Measurements from ENCODE around the gene CLCN7. TPM values are rescaled to one million over a fixed set of nuclear protein-coding genes. Genes with fewer than 3 reads are reported as not detected.

CLCN7 gene
- total and polyA plus RNA-seq, 2 of the 13 experiments (the other 11 are each of a cell fraction or from before 2014, with no cell fraction given) = 24.6 to 25.1 TPM

GRCh38 chr16:1430759-1431496, 43.9 kb downstream of the CLCN7 start, which contains the start of gene PERCC1 (continued):
- peak; percentile 84 for TF ChIP-seq HOXA3 (CRISPR knock-in tag; IDR thresholded peaks at IDR 0.05)
- peak; percentile 46; the same call in 1 of the 2 replicates for TF ChIP-seq RAD21 (CRISPR knock-in tag; IDR thresholded peaks at IDR 0.05)
- TF ChIP-seq ZNF501 (CRISPR knock-in tag; IDR thresholded peaks at IDR 0.05) = peak; percentile 81
- TF ChIP-seq AGO1 (IDR thresholded peaks at IDR 0.05; ENCODE audit: low read depth, low read length, poor library complexity, severe bottlenecking) = peak; percentile 34
- 0 out of 2 replicates have a peak, but pooled peaks have one; percentile 43 for TF ChIP-seq DPF2 (CRISPR knock-in tag; IDR thresholded peaks at IDR 0.05; ENCODE audit: borderline replicate concordance, low read depth)
- peak; percentile 40; the same call in 1 of the 2 replicates for TF ChIP-seq FOXO1 (CRISPR knock-in tag; IDR thresholded peaks at IDR 0.05)
- peak; percentile 38; the same call in 1 of the 2 replicates for TF ChIP-seq FOXJ3 (CRISPR knock-in tag; IDR thresholded peaks at IDR 0.05; ENCODE audit: borderline replicate concordance)
- TF ChIP-seq HNRNPLL (IDR thresholded peaks at IDR 0.05; ENCODE audit: low read depth, low read length, poor library complexity, severe bottlenecking) = peak; percentile 66
- TF ChIP-seq IKZF4 (CRISPR knock-in tag; IDR thresholded peaks at IDR 0.05; ENCODE audit: borderline replicate concordance, low read depth, not compliant biosample characterization) = no peak
- TF ChIP-seq ZNF136 (CRISPR knock-in tag; IDR thresholded peaks at IDR 0.05; ENCODE audit: low read depth) = peak; percentile 75; the same call in 1 of the 2 replicates
- peak; percentile 86 for TF ChIP-seq HDAC2 (CRISPR knock-in tag; IDR thresholded peaks at IDR 0.05)
- TF ChIP-seq MTF1 (CRISPR knock-in tag; IDR thresholded peaks at IDR 0.05) = no peak
- no peak for TF ChIP-seq ZNF766 (CRISPR knock-in tag; IDR thresholded peaks at IDR 0.05; ENCODE audit: borderline replicate concordance)
- TF ChIP-seq THYN1 (CRISPR knock-in tag; IDR thresholded peaks at IDR 0.05; ENCODE audit: borderline replicate concordance, low read depth) = no peak
- TF ChIP-seq GLI4 (CRISPR knock-in tag; IDR thresholded peaks at IDR 0.05; ENCODE audit: borderline replicate concordance) = no peak
- TF ChIP-seq PBX2 (CRISPR knock-in tag; IDR thresholded peaks at IDR 0.05) = no peak
- TF ChIP-seq, protein P1, sequence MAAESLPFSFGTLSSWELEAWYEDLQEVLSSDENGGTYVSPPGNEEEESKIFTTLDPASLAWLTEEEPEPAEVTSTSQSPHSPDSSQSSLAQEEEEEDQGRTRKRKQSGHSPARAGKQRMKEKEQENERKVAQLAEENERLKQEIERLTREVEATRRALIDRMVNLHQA (CRISPR knock-in tag; IDR thresholded peaks at IDR 0.05) = no peak
- no peak for TF ChIP-seq TBP (CRISPR knock-in tag; IDR thresholded peaks at IDR 0.05)
- TF ChIP-seq ZNF883 (CRISPR knock-in tag; IDR thresholded peaks at IDR 0.05; ENCODE audit: not compliant biosample characterization) = no peak
- TF ChIP-seq ETV6 (CRISPR knock-in tag; conservative IDR thresholded peaks at IDR 0.05) = peak; percentile 54; the same call in 1 of the 2 replicates
- TF ChIP-seq PHF21A (CRISPR knock-in tag; IDR thresholded peaks at IDR 0.05) = peak; percentile 85
- TF ChIP-seq MTF2 (CRISPR knock-in tag; IDR thresholded peaks at IDR 0.05; ENCODE audit: borderline replicate concordance) = no peak
- TF ChIP-seq, protein P2, sequence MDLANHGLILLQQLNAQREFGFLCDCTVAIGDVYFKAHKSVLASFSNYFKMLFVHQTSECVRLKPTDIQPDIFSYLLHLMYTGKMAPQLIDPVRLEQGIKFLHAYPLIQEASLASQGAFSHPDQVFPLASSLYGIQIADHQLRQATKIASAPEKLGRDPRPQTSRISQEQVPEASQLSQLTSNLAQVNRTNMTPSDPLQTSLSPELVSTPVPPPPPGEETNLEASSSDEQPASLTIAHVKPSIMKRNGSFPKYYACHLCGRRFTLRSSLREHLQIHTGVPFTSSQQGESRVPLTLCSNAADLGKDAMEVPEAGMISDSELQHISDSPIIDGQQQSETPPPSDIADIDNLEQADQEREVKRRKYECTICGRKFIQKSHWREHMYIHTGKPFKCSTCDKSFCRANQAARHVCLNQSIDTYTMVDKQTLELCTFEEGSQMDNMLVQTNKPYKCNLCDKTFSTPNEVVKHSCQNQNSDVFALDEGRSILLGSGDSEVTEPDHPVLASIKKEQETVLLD (CRISPR knock-in tag; IDR thresholded peaks at IDR 0.05; ENCODE audit: low read depth) = no peak
- TF ChIP-seq PHF20 (CRISPR knock-in tag; IDR thresholded peaks at IDR 0.05) = no peak
- no peak for TF ChIP-seq ZNF530 (CRISPR knock-in tag; IDR thresholded peaks at IDR 0.05; ENCODE audit: low read depth)
